Nephron progenitor cell (in vitro differentiated cells): ENCODE data around the gene TRIM26.
"Not testable (repeated sequence)": the region's sequence is repeated elsewhere in the genome, so short reads cannot be mapped to it uniquely, and the experiment has no call there.

Experiments
- DNase-seq: peaks from one replicate; pipeline ENCODE4 v3.0.0; 2021
- H3K27ac Mint-ChIP-seq: 2 replicates; pipeline ENCODE4 v1.8.0; 2021; ENCODE audit warnings: mild to moderate bottlenecking, moderate library complexity, mixed read lengths
- H3K27me3 Mint-ChIP-seq: 2 replicates; pipeline ENCODE4 v1.8.0; 2021; ENCODE audit warnings: mild to moderate bottlenecking, low read depth, mixed read lengths; ENCODE audit not compliant: poor library complexity
- H3K36me3 Mint-ChIP-seq: 2 replicates; pipeline ENCODE4 v1.8.0; 2021; ENCODE audit warnings: low read depth, mixed read lengths
- H3K4me1 Mint-ChIP-seq: 2 replicates; pipeline ENCODE4 v1.8.0; 2021; ENCODE audit warnings: mixed read lengths
- H3K4me3 Mint-ChIP-seq: 2 replicates; pipeline ENCODE4 v1.8.0; 2021; ENCODE audit warnings: mild to moderate bottlenecking, moderate library complexity, mixed read lengths
- H3K9me3 Mint-ChIP-seq: 2 replicates; pipeline ENCODE4 v1.8.0; 2021; ENCODE audit warnings: mild to moderate bottlenecking, moderate library complexity, mixed read lengths
- TF ChIP-seq, protein P1 (sequence below): fragments of 200-600 bp; sonication (generic); IDR thresholded peaks from 2 replicates; pipeline ENCODE4 v1.5.0; 2021; ENCODE audit warnings: antibody characterized with exemption

TRIM26 gene

DNA sequence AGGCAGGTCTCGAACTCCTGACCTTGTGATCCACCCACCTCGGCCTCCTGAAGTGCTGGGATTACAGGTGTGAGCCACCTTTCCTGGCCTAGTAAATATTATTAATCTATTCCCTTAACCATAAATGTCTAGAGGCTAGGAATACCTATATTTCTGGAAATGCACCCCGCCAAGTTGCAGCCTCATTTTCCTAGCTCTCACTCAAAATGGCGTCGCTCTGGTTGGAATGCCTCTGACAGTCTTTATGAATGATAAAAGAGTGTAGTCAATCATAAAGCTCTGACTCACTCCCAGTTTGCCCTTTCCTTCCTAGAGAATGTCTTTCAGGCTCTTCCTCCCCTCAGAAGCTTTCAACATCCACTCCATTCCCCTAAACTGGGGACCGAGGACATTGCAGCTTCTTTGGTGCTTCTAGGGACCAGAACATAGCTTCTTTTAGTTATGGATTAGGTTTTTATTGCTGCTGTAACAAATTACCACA lies 14.1 kb upstream of the TRIM26 start:
- Mint-ChIP-seq H3K36me3 (peaks cover 12% of the 10 kb centered on the region), H3K4me1 (no peaks in the 10 kb centered on the region)

DNA sequence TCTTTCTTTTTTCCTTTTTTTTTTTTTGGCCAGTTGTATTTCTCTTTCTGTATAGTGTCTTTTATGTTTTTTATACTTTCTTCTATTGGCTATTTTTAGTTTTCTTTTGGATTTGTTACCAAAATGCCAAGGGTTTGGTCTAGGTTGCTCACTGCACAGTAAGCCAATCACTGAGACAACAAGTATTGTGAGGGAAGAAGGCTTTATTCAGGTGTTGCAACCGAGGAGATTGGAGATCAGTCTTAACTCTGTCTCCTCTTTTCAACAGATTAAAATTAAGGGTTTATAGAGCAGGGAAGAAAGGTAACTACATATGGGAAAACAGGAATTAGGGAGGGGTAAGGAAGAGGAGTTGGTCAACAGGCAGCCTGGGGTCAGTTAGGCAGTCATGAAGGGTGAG lies 10.1 kb upstream of the TRIM26 start:
- no peaks in the 10 kb centered on the region for H3K27me3 Mint-ChIP-seq
- peaks cover 34% of the 10 kb centered on the region for H3K9me3 Mint-ChIP-seq
- H3K4me3 Mint-ChIP-seq, result no peak overlapping the region
- H3K36me3 Mint-ChIP-seq, result peaks cover 13% of the 10 kb centered on the region
- DNase-seq, result no peak
- no peaks in the 10 kb centered on the region for H3K4me1 Mint-ChIP-seq
- H3K27ac Mint-ChIP-seq, result no peak overlapping the region
- TF ChIP-seq, protein P1, sequence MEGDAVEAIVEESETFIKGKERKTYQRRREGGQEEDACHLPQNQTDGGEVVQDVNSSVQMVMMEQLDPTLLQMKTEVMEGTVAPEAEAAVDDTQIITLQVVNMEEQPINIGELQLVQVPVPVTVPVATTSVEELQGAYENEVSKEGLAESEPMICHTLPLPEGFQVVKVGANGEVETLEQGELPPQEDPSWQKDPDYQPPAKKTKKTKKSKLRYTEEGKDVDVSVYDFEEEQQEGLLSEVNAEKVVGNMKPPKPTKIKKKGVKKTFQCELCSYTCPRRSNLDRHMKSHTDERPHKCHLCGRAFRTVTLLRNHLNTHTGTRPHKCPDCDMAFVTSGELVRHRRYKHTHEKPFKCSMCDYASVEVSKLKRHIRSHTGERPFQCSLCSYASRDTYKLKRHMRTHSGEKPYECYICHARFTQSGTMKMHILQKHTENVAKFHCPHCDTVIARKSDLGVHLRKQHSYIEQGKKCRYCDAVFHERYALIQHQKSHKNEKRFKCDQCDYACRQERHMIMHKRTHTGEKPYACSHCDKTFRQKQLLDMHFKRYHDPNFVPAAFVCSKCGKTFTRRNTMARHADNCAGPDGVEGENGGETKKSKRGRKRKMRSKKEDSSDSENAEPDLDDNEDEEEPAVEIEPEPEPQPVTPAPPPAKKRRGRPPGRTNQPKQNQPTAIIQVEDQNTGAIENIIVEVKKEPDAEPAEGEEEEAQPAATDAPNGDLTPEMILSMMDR, result no peak

More for the DNA sequence above, 14.1 kb upstream of the TRIM26 start:
- Mint-ChIP-seq H3K27me3 (peaks cover 9% of the 10 kb centered on the region), H3K9me3 (peaks cover 29% of the 10 kb centered on the region), H3K27ac (no peak overlapping the region), H3K4me3 (no peak overlapping the region)
- no peak for DNase-seq
- TF ChIP-seq, protein P1, result no peak

DNA sequence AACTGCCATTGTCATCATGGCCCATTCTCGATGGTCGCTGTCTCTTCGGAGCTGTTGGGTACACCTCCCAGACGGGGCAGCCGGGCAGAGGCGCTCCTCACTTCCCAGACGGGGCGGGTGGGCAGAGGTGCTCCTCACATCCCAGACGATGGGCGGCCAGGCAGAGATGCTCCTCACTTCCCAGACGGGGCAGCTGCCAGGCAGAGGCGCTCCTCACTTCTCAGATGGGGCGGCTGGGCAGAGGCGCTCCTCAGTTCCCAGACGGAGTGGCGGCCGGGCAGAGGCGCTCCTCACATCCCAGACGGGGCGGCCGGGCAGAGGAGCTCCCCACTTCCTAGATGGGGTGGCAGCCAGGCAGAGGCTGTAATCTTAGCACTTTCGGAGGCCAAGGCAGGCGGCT lies 8.8 kb upstream of the TRIM26 start:
- Mint-ChIP-seq H3K9me3 (peaks cover 34% of the 10 kb centered on the region), H3K36me3 (peaks cover 13% of the 10 kb centered on the region)
- DNase-seq, H3K4me3 Mint-ChIP-seq, H3K27ac Mint-ChIP-seq, H3K4me1 Mint-ChIP-seq, H3K27me3 Mint-ChIP-seq: not testable (repeated sequence)

DNA sequence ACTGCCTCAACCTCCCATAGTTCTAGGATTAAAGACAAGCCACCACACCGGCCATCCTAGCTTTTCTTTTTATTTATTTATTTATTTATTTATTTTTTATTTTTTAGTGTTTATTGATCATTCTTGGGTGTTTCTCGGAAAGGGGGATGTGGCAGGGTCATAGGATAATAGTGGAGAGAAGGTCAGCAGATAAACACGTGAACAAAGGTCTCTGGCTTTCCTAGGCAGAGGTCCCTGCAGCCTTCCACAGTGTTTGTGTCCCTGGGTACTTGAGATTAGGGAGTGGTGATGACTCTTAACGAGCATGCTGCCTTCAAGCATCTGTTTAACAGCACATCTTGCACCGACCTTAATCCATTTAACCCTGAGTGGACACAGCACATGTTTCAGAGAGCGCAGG lies 8.2 kb upstream of the TRIM26 start:
- Mint-ChIP-seq H3K9me3 (peaks cover 34% of the 10 kb centered on the region), H3K36me3 (peaks cover 13% of the 10 kb centered on the region)
- DNase-seq, result not testable (repeated sequence)

DNA sequence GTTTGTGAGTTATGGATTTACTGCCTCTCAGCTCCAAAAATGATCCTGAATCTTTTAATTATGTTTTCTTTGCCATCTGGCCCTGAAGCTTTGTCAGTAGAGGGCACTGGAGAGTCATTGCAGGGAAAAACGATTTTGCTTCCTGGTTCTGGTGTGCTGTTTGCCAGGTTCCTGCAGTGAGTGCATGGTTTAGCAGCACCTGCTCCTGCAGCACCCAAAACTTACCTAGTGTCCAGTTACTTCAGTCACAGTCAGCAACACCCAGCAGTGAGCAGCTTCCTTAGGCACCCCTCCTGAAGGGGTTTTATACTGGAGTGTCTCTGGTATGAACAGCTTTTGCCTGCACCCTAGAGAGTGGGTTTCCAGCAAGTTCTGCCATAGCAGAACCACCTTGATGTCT lies 6.0 kb upstream of the TRIM26 start:
- Mint-ChIP-seq H3K4me1 (peaks cover 15% of the 10 kb centered on the region), H3K36me3 (peaks cover 13% of the 10 kb centered on the region), H3K27me3 (no peaks in the 10 kb centered on the region), H3K27ac (no peak overlapping the region), H3K9me3 (peaks cover 29% of the 10 kb centered on the region), H3K4me3 (no peak overlapping the region)
- TF ChIP-seq, protein P1, result peak; percentile 71
- peak; percentile 26 for DNase-seq

More for the DNA sequence above, 8.2 kb upstream of the TRIM26 start:
- H3K27me3 Mint-ChIP-seq, H3K27ac Mint-ChIP-seq, H3K4me3 Mint-ChIP-seq, H3K4me1 Mint-ChIP-seq: not testable (repeated sequence)

DNA sequence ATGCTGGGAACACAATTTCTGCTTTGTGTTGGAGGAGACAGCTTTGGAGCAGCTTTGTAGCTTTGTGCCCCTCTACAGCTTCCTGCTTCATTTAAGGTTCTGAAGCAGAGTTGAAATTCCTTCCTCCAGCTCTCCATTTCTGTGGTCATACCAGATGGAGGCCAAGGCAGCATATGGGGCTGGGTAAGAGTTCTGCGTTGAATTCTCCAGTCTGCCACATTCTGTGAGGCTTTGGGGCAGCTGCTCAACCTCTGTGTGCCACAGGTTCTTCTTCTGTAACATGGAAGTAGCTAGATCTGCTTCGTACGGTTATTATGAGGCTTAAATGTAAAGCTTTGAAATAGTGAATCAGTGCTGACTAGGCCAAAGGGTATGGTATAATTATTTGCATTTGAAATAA lies 2.9 kb upstream of the TRIM26 start:
- no peaks in the 10 kb centered on the region for H3K27me3 Mint-ChIP-seq
- no peak overlapping the region for H3K27ac Mint-ChIP-seq
- DNase-seq, result no peak
- no peaks in the 10 kb centered on the region for H3K36me3 Mint-ChIP-seq
- TF ChIP-seq, protein P1, result no peak
- no peaks in the 10 kb centered on the region for H3K9me3 Mint-ChIP-seq
- peaks cover 34% of the 10 kb centered on the region for H3K4me1 Mint-ChIP-seq
- H3K4me3 Mint-ChIP-seq, result no peak overlapping the region

DNA sequence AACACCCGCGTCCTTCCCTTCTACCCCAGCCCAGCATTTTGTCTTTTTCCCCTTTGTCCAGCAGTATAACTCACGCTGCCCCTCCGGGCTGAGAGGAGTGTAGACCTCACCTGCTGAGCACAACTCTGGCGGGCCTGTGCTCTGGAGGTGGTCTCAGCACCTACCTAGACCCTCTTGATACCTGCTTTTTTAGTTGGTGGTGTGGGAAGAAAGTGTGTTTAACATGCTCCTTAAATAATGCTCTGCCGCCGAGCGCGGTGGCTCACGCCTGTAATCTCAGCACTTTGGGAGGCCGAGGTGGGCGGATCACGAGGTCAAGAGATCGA lies 1.4 kb upstream of the TRIM26 start:
- Mint-ChIP-seq H3K27me3 (no peaks in the 10 kb centered on the region), H3K4me1 (peaks cover 46% of the 10 kb centered on the region), H3K27ac (no peak overlapping the region), H3K9me3 (no peaks in the 10 kb centered on the region), H3K4me3 (peak overlapping the region; percentile 96), H3K36me3 (peaks cover 3% of the 10 kb centered on the region)
- no peak for DNase-seq
- TF ChIP-seq, protein P1, result no peak
